ENCODE results near the gene TRIM5. TPM values are rescaled to one million over a fixed set of nuclear protein-coding genes. Genes with fewer than 3 reads are reported as not detected.

TRIM5 gene
- total and polyA plus RNA-seq, 9 of the 15 experiments (the other 6 are each of a cell fraction or from before 2014, with no cell fraction given), result 7.7 to 20.8 (median 15.0) TPM

DNA sequence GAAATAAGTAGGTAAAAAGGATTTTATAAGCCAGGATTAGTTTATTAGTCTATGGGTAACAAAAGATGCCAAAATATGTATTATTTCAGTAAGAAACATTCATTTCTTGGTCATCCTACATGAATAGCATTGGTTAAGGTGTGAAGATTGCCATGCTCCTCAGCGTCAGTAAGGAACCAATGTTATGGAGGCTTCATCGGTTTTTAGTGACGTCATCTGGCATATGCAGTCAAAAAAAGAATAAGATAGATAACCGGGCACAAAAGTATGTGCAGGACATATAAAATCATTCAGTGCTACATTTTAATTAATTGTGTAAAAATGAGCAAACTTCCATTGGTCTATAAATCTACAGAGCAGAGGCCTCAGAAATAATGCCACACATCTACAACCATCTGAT lies 29.4 kb downstream of the TRIM5 start:
- FAIRE-seq (no peak), ATAC-seq (no peak), DNase-seq (ENCODE audit: extremely low read depth in 1 of 4, low spot score in 3 of 4) (no peak)
- no peaks in the 10 kb centered on the region for H3K9me3 ChIP-seq (replicated peaks; ENCODE audit: control insufficient read depth, insufficient read depth, low read depth, low read length)
- in situ Hi-C loops (cut with MboI) (no loop called here), intact Hi-C loops (cut with micrococcal nuclease) (no loop called here)
- H3K79me2 ChIP-seq (ENCODE audit: control insufficient read depth, insufficient read depth, low read length), result no peaks in the 10 kb centered on the region
- no peaks in the 10 kb centered on the region for H3K9me1 ChIP-seq (ENCODE audit: control insufficient read depth, insufficient read depth, low read length)
- BruUV-seq (replicated peaks), result no TSS peak
- TF ChIP-seq, protein P1, sequence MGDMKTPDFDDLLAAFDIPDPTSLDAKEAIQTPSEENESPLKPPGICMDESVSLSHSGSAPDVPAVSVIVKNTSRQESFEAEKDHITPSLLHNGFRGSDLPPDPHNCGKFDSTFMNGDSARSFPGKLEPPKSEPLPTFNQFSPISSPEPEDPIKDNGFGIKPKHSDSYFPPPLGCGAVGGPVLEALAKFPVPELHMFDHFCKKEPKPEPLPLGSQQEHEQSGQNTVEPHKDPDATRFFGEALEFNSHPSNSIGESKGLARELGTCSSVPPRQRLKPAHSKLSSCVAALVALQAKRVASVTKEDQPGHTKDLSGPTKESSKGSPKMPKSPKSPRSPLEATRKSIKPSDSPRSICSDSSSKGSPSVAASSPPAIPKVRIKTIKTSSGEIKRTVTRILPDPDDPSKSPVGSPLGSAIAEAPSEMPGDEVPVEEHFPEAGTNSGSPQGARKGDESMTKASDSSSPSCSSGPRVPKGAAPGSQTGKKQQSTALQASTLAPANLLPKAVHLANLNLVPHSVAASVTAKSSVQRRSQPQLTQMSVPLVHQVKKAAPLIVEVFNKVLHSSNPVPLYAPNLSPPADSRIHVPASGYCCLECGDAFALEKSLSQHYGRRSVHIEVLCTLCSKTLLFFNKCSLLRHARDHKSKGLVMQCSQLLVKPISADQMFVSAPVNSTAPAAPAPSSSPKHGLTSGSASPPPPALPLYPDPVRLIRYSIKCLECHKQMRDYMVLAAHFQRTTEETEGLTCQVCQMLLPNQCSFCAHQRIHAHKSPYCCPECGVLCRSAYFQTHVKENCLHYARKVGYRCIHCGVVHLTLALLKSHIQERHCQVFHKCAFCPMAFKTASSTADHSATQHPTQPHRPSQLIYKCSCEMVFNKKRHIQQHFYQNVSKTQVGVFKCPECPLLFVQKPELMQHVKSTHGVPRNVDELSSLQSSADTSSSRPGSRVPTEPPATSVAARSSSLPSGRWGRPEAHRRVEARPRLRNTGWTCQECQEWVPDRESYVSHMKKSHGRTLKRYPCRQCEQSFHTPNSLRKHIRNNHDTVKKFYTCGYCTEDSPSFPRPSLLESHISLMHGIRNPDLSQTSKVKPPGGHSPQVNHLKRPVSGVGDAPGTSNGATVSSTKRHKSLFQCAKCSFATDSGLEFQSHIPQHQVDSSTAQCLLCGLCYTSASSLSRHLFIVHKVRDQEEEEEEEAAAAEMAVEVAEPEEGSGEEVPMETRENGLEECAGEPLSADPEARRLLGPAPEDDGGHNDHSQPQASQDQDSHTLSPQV (IDR thresholded peaks at IDR 0.05), result no peak
- TF ChIP-seq YY1 (IDR thresholded peaks at IDR 0.05; ENCODE audit: borderline replicate concordance in 1 of 3, control insufficient read depth in 1 of 3, extremely low read depth in 1 of 3, insufficient read depth in 3 of 3, insufficient read length in 1 of 3, insufficient replicate concordance in 2 of 3, low read depth in 1 of 3, low read length in 2 of 3) (no peak), KLF16 (IDR thresholded peaks at IDR 0.05) (no peak), GATAD2B (IDR thresholded peaks at IDR 0.05; ENCODE audit: borderline replicate concordance) (no peak), ATF7 (IDR thresholded peaks at IDR 0.05) (peak; percentile 32; the same call in 1 of the 2 replicates), ATF1 (CRISPR knock-in tag; IDR thresholded peaks at IDR 0.05) (no peak), ATF1 (tag; IDR thresholded peaks at IDR 0.05) (0 out of 2 replicates have a peak, but pooled peaks have one; percentile 39), SETDB1 (IDR thresholded peaks at IDR 0.05; ENCODE audit: low read length) (no peak), ZNF551 (CRISPR knock-in tag; IDR thresholded peaks at IDR 0.05) (no peak), SP2 (IDR thresholded peaks at IDR 0.05; ENCODE audit: extremely low read depth, low read depth, low read length, poor library complexity, severe bottlenecking) (no peak)
- TF ChIP-seq, protein P2, sequence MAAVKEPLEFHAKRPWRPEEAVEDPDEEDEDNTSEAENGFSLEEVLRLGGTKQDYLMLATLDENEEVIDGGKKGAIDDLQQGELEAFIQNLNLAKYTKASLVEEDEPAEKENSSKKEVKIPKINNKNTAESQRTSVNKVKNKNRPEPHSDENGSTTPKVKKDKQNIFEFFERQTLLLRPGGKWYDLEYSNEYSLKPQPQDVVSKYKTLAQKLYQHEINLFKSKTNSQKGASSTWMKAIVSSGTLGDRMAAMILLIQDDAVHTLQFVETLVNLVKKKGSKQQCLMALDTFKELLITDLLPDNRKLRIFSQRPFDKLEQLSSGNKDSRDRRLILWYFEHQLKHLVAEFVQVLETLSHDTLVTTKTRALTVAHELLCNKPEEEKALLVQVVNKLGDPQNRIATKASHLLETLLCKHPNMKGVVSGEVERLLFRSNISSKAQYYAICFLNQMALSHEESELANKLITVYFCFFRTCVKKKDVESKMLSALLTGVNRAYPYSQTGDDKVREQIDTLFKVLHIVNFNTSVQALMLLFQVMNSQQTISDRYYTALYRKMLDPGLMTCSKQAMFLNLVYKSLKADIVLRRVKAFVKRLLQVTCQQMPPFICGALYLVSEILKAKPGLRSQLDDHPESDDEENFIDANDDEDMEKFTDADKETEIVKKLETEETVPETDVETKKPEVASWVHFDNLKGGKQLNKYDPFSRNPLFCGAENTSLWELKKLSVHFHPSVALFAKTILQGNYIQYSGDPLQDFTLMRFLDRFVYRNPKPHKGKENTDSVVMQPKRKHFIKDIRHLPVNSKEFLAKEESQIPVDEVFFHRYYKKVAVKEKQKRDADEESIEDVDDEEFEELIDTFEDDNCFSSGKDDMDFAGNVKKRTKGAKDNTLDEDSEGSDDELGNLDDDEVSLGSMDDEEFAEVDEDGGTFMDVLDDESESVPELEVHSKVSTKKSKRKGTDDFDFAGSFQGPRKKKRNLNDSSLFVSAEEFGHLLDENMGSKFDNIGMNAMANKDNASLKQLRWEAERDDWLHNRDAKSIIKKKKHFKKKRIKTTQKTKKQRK (IDR thresholded peaks at IDR 0.05; ENCODE audit: borderline replicate concordance, low read depth, low read length), result no peak
- TF ChIP-seq, protein P3, sequence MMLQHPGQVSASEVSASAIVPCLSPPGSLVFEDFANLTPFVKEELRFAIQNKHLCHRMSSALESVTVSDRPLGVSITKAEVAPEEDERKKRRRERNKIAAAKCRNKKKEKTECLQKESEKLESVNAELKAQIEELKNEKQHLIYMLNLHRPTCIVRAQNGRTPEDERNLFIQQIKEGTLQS (IDR thresholded peaks at IDR 0.05), result peak; percentile 55
- TF ChIP-seq, protein P3 (CRISPR knock-in tag; conservative IDR thresholded peaks at IDR 0.05), result no peak
- no peak overlapping the region for H3K27ac ChIP-seq (ENCODE audit: extremely low read depth, low read depth, low read length)
- POLR2A ChIA-PET, result no interaction called here
- H3K27me3 ChIP-seq (ENCODE audit: control insufficient read depth in 2 of 2, insufficient read depth in 2 of 2, low read length in 2 of 2), result no peaks in the 10 kb centered on the region
- WGBS (ENCODE audit: insufficient coverage, low coverage, missing lambda C conversion rate), result 39% methylated on average over 4 of the region's 4 CpGs
- H4K20me1 ChIP-seq (replicated peaks; ENCODE audit: control insufficient read depth, insufficient read depth, low read length), result no peaks in the 10 kb centered on the region
- CTCF ChIA-PET (ENCODE audit: low intra/inter-chr PET ratio), result no interaction called here
- H3K4me3 ChIP-seq, result no peak overlapping the region
- H3K4me1 ChIP-seq (replicated peaks in 1 of 2; ENCODE audit: control insufficient read depth in 2 of 2, insufficient read depth in 2 of 2, low read length in 2 of 2), result no peaks in the 10 kb centered on the region
- H3K36me3 ChIP-seq (ENCODE audit: control insufficient read depth, insufficient read depth, low read length), result no peaks in the 10 kb centered on the region
- no peak overlapping the region for H3K4me2 ChIP-seq (ENCODE audit: insufficient read depth, low read length)
- H2AFZ ChIP-seq (ENCODE audit: low read depth, low read length), result no peak overlapping the region
- H3K9ac ChIP-seq (ENCODE audit: insufficient read depth in 1 of 2, low read depth in 2 of 2, low read length in 2 of 2), result no peak overlapping the region

Measured in K562 (cell line).